AG04450 (cell line): Measurements from ENCODE around the gene COL4A4. TPM values are rescaled to one million over a fixed set of nuclear protein-coding genes. Genes with fewer than 3 reads are reported as not detected.

Experiments used
- CTCF ChIA-PET: fragments of 300-600, 350-600 bp; formaldehyde crosslinking; extraction: SDS; loops from one replicate; lab custom pipeline; 2022; ENCODE audit warnings: antibody characterized with exemption, inconsistent platforms; lab: Charles Lee
- POLR2A ChIA-PET: fragments of 350-600 bp; formaldehyde crosslinking; extraction: SDS; loops from one replicate; lab custom pipeline; 2021; ENCODE audit warnings: antibody characterized with exemption, inconsistent platforms; lab: Yijun Ruan, JAX
- DNase-seq: peaks from one replicate; pipeline ENCODE4 v3.0.0-alpha.2; 2011; ENCODE audit warnings: low read depth, low spot score
- H3K27ac ChIP-seq: one replicate; pipeline ENCODE4 v1.5.1; 2012; ENCODE audit warnings: low read depth, low read length, control low read depth
- H3K27me3 ChIP-seq: one replicate; pipeline ENCODE4 v1.6.0; 2012; ENCODE audit warnings: low read length; ENCODE audit not compliant: control insufficient read depth, insufficient read depth
- H3K4me3 ChIP-seq: 2 replicates; pipeline ENCODE4 v1.5.1; 2011; ENCODE audit warnings: mild to moderate bottlenecking, low read depth, low read length, control low read depth
- H3K9me3 ChIP-seq: 2 replicates; pipeline ENCODE4 v1.5.1; 2012; ENCODE audit warnings: low read length; ENCODE audit not compliant: control insufficient read depth, insufficient read depth
- CTCF ChIP-seq: IDR thresholded peaks from 2 replicates; pipeline ENCODE4 v1.5.1; 2011; ENCODE audit warnings: low read depth, low read length, control low read depth, inconsistent platforms
- polyA plus RNA-seq: library from polyadenylated mRNA; depleted of rRNA; stranded (reverse); fragments of >200 nt; gene quantifications from 2 replicates; pipeline ENCODE4 v1.2.3, GENCODE V29; 2011

Gene COL4A4
- polyA plus RNA-seq, 1 experiment: 0.06 TPM

GRCh38 chr2:227043981-227044380 is 120.0 kb downstream of the COL4A4 start:
- Histone ChIP-seq H3K9me3 (no peaks in the 10 kb centered on the region), H3K27ac (no peak overlapping the region), H3K4me3 (no peak overlapping the region), H3K27me3 (peaks cover 2% of the 10 kb centered on the region)
- no peak for DNase-seq
- TF ChIP-seq CTCF: no peak
- ChIA-PET POLR2A (no interaction called here), CTCF (interaction anchor here (4.6 kb wide), 1 partner anchor 11 kb away, joined by 24 read pairs; no protein-coding TSS in a partner anchor)

GRCh38 chr2:227038550-227039189 is 125.3 kb downstream of the COL4A4 start:
- DNase-seq: no peak
- H3K9me3 ChIP-seq: no peaks in the 10 kb centered on the region
- H3K27ac ChIP-seq: no peak overlapping the region
- no peak overlapping the region for H3K4me3 ChIP-seq
- CTCF ChIA-PET: no interaction called here
- no peak for TF ChIP-seq CTCF
- H3K27me3 ChIP-seq: peaks cover 2% of the 10 kb centered on the region
- POLR2A ChIA-PET: no interaction called here

DNA sequence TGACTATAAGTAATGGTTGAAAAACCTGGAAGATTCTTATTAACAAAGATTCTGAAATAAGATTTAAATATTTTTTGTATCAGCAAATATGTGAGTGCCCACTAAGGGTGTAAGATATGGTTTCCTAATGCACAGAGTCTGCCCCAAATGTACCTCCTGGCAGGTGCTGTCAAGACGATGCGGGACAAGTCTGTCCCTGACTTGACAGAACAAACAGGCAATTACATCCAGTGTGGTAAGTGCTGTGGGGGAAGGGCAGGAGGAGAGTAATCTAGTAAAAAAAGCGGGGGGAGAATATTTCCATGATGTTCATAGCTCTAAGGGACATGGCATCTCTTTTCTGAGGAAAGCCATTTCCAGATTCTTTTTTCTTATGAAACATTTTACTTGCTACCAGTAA is 127.5 kb downstream of the COL4A4 start:
- CTCF ChIA-PET: interaction anchor here (1.0 kb wide), 1 partner anchor 234 kb away, joined by 4 read pairs; no protein-coding TSS in a partner anchor
- no peak for TF ChIP-seq CTCF
- H3K27ac ChIP-seq: no peak overlapping the region

DNA sequence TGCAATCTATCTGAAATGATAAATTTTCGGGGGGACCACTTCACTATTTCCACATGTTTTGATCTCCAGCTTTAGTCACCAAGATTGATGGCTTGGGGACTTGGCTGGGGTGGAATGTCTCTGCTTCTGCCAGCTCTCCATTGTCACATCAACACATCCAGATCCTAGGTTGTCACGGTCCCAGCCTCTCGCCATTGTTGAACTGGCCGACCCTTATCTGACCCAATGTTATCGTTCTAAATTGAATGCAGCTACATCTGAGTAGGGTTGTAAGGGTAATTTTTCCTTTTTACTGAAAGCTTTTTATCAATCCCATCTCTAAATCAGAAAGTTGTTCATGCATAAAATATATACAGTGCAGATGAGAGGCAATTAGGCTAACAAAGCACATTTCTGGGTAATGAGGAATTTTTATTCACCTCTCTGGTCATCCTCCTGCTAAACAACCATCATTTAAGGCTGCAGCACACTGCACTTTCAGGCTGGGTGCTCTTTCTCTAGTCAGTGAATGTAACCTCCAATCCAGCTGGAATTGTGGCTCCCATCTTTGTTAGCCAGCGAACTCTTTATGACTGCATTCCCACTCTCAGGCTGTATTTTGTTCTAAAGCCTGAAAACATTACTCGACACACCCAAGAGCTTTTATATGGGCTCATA is 128.2 kb downstream of the COL4A4 start:
- Histone ChIP-seq H3K27me3 (no peaks in the 10 kb centered on the region), H3K9me3 (no peaks in the 10 kb centered on the region), H3K27ac (no peak overlapping the region), H3K4me3 (no peak overlapping the region)
- ChIA-PET CTCF (interaction anchor here (1.0 kb wide), 1 partner anchor 233 kb away, joined by 4 read pairs; no protein-coding TSS in a partner anchor), POLR2A (no interaction called here)
- no peak for TF ChIP-seq CTCF
- no peak for DNase-seq

More for the DNA sequence above, 127.5 kb downstream of the COL4A4 start:
- POLR2A ChIA-PET: no interaction called here
- Histone ChIP-seq H3K9me3 (no peaks in the 10 kb centered on the region), H3K27me3 (no peaks in the 10 kb centered on the region), H3K4me3 (no peak overlapping the region)
- no peak for DNase-seq
